HG03108 (cell line): ENCODE results near the gene CDIP1.
"Not testable (repeated sequence)": the region's sequence is repeated elsewhere in the genome, so short reads cannot be mapped to it uniquely, and the experiment has no call there.

ENCODE experiments used
- ATAC-seq: cut with Tn5 transposase; IDR thresholded peaks from one replicate; pipeline ENCODE4 v1.9.1; 2021; ENCODE audit warnings: moderate library complexity; ENCODE audit not compliant: unreplicated experiment

The CDIP1 gene

GRCh38 chr16:4538350-4539235 is at the start of gene CDIP1:
TSS of gene CDIP1 (minus strand) at chr16:4538773. CDS start at chr16:4514130, 24,643 bp downstream.
- ATAC-seq: peak; percentile 55

- ATAC-seq: no peak
Measured at GRCh38 chr16:4586291-4586690, 47.7 kb upstream of the CDIP1 start.

- ATAC-seq: no peak
Measured at GRCh38 chr16:4583906-4584305, 45.3 kb upstream of the CDIP1 start.

DNA sequence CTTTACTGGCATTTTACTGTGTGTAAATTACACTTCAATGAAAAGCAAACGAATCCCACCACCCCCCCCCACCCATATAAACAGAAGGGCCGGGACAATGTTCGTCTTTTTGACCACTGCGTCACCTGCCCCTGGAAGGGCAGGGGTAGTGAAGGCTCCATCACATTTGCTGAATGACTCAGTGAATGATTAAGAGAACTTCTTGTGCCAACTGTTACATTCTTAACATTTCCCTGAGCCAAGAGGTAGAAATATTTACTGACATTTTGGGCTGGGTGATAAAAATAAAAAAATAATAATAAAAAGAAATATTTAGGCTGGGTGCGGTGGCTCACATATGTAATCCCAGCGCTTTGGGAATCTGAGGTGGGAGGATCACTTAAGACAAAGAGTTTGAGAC is 41.7 kb upstream of the CDIP1 start:
- ATAC-seq: no peak

DNA sequence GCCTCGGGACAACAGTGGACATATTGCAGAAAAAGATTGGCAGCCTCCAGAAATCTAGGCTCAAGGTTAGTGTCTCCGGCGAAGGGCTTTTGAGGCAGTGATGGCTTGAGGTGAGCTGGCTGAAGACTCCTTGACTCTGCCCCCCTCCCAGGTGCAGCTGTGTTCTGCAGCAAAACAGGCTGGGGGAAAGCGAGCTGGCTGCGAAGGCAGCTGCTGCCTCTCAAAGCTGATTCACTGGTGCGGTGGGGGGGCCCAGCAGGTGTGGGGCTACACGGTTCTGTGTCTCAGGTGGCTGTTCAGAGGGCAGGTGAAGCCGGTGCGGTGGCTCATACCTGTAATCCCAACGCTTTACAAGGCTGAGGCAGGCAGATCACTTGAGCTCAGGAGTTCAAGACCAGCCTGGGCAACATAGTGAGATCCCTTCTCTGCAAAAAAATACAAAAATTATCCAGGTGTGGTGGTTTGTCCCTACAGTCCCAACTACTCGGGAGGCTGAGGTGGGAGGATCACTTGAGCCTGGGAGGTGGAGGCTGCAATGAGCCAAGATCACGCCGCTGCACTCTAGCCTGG is 40.5 kb upstream of the CDIP1 start:
- ATAC-seq: no peak

GRCh38 chr16:4576008-4576407 is 37.4 kb upstream of the CDIP1 start:
- ATAC-seq: no peak

DNA sequence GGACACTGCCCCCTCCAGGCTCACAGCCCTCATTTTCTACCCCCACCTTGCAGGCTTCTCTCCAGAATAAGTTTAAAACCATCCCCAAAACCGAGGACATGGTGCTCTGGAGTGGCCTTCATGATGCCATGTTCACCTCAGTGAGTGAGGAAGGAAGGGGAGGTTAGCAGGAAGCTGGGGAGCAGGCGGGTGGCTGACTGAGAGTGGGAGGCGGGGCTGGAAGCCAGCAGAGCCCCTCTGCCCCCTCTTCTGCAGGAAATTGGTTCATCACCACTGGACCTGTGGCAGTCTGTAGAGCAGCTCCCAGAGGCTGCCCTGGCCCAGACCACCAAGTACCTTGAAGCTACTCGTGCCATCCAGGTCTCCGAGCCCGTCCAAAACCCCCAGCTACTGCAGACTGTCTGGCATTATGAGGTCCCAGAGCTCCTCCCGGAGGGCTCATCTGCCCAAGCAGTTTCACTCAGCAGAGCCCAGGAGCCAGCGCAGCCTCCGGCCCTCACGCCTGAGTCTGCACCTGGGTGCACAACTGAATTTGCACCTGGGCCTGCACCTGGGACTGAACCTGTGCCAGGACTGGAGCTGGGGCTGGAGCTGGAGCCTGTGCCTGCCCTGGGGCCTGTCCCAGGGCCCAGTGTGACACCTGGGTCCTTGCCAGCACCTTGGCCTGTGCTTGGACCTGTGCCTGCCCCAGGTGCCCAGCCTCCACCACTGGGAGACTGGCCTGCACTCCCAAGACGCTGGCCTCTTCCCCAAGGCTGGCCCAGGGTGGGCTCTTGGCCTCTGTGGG is 36.5 kb upstream of the CDIP1 start:
- ATAC-seq: no peak

DNA sequence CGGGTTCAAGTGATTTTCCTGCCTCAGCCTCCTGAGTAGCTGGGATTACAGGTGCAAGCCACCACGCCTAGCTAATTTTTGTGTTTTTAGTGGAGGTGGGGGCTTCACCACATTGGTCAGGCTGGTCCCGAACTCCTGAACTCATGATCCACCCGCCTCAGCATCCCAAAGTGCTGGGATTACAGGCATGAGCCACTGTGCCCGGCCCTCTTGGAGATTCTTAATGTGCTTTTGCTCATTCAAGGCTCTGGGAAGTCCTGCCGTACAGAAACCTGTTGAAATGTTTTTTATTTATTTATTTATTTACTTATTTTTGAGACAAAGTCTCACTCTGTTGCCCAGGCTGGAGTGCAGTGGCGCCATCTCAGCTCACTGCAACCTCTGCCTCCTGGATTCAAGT is 35.4 kb upstream of the CDIP1 start:
- ATAC-seq: not testable (repeated sequence)

- no peak for ATAC-seq
Measured at GRCh38 chr16:4572715-4573114, 34.1 kb upstream of the CDIP1 start.

- ATAC-seq: no peak
Measured at GRCh38 chr16:4570688-4571321, 32.2 kb upstream of the CDIP1 start.

- no peak for ATAC-seq
Measured at GRCh38 chr16:4570086-4570485, 31.5 kb upstream of the CDIP1 start.

- ATAC-seq: no peak
Measured at GRCh38 chr16:4566144-4566543, 27.6 kb upstream of the CDIP1 start.

GRCh38 chr16:4564661-4565267 is 26.2 kb upstream of the CDIP1 start:
- ATAC-seq: no peak

DNA sequence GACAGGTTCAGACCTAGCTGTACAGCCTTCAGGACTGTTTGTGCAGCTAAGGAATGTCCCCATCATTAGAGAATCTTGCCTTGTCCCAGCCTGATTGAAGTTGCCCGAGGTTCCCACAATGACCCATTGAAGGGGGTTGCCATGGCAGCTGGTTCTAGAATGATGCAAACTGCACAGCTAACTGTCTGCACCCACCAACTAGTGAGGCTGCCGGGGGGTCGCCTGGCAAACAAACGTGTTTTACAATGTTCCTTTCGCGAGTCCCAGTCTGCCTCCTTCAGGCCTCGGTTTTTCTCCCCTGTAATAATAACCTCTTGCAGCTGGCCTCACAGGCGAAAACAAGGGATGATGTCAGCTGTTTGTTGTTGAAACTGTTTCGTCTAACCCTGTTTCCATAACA is 23.0 kb upstream of the CDIP1 start:
- ATAC-seq: no peak

DNA sequence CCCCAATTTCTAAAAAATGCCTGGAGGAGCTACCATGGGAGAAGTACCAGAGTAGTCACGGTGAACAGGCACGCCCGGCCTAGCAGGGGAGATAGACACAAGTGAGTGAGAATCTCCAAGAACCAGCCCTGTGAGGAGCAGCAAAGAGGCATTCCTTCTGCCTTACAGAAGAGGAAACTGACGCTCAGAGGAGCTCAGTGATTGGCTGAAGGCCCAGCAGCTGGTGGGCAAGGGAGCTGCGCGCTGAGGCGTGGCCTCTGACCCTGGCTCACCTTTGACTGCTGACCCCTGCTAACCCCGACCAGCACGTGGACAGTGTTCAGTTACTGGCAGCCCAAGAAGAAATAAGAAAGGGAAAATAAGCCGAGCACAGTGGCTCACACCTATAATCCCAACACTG is 19.4 kb upstream of the CDIP1 start:
- ATAC-seq: no peak

GRCh38 chr16:4556580-4556979 is 18.0 kb upstream of the CDIP1 start:
- ATAC-seq: no peak

DNA sequence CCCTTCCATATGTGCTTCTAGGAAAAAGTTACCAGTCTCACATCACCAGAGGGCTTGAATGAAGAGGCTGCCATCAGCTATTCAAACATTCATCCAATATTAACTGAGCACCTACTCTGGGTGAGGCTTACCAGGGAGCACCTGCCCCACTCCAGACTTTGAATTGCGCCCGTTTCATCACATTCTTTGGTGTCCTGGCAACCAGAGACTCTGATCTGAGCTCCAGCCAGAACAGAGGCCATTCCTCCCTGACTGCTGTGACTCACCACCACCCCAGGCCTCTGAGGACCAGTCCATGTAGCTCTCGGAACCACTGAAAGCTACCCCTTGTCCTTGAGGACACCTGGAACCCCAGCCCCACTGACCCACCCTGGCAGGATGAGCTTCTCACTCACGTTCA is 17.5 kb upstream of the CDIP1 start, which contains the start of gene C16orf96:
C16orf96 (plus strand) TSS at position 229 of the 400 bp plus-strand sequence; CDS start at position 379, 150 bp downstream.
- ATAC-seq: no peak

DNA sequence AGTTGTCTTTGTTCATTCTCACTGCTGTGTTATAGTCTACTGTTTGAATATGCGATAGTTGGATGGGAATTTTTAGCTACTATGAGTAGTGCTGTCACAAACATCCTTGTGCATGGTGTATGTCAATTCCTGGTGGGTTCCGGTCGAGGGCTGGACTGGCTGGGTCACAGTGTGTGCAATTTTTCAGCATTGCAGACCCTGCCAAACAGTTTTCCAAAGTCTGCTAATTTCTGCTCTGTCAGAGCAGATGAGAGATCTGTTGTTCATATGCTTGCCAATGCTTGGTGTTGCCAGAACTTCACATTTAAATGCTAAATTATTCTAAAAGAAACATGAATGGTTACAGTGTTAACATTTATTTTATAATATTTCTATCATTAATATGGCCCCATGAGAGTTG is 14.0 kb upstream of the CDIP1 start:
- no peak for ATAC-seq

GRCh38 chr16:4550591-4550990 is 12.0 kb upstream of the CDIP1 start:
- no peak for ATAC-seq

DNA sequence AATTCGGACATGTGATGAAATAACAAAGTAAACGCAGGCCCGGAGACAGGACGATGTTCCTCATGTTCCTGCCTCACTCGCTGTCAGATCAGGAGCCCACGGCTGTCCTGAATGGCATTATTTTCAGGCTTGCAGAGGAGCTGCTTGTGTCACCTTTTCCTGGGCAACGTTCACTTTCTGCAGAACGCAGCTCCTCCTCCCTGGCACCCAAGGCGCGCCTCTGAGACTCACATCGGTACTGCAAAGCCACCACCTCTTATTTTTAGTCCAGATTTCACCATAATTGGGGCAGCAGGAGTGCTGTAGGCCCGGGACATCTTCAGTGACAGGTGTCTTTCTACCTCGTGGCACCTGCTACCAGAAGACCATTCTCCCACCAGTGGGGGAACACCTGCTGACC is 9.6 kb upstream of the CDIP1 start:
- no peak for ATAC-seq

DNA sequence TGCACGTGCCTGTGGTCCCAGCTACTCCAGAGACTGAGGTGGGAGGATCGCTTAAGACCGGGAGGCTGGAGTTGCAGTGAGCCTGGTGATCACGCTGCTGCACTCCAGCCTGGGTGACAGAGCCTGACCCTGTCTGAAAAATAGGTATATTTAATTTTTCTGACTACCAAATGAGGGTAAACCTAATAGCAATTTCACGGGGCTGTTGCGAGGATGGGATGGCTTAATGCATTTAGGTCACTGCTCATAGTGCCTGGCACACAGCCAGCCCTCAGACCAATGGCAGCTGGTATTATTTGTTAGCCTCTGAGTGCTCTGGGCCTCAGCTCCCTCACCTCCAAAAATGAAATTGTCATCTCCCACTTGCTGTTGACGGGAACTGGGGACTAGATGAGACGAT is 5.9 kb upstream of the CDIP1 start:
- no peak for ATAC-seq
